A673 (cell line): Measurements from ENCODE around the gene CHRNB4. TPM values are rescaled to one million over a fixed set of nuclear protein-coding genes. Genes with fewer than 3 reads are reported as not detected.

Experiments
- BruUV-seq: library from RNA; stranded (reverse); fragments of 400-500 nt; replicated peaks from 2 replicates; lab custom pipeline; 2021; lab: Mats Ljungman, UMichigan
- CTCF ChIA-PET: fragments of 300-600 bp; sonication (Branson Sonifier 250); formaldehyde crosslinking; loops from one replicate; lab custom pipeline; 2022; ENCODE audit warnings: antibody characterized with exemption; lab: Charles Lee
- POLR2A ChIA-PET: fragments of 300-600 bp; sonication (Branson Sonifier 250); formaldehyde crosslinking; loops from one replicate; lab custom pipeline; 2022; ENCODE audit warnings: antibody characterized with exemption; ENCODE audit not compliant: low non-redundant PET; lab: Charles Lee
- DNase-seq: peaks from one replicate; pipeline ENCODE4 v3.0.0-alpha.2; 2015; ENCODE audit warnings: low spot score
- H3K27ac ChIP-seq: fragments of 200-600 bp; sonication (generic); 2 replicates; pipeline ENCODE4 v1.5.1; 2016; ENCODE audit warnings: mixed run types, low read depth, mild to moderate bottlenecking, mixed read lengths, antibody characterized with exemption, low read length; ENCODE audit not compliant: poor library complexity, severe bottlenecking
- H3K27me3 ChIP-seq: fragments of 200-600 bp; sonication (generic); replicated peaks from 2 replicates; pipeline ENCODE4 v1.6.1; 2017; ENCODE audit warnings: mixed run types, low read depth, mild to moderate bottlenecking, mixed read lengths, antibody characterized with exemption, low read length; ENCODE audit not compliant: insufficient read depth, poor library complexity
- H3K36me3 ChIP-seq: fragments of 200-600 bp; sonication (generic); 2 replicates; pipeline ENCODE4 v1.6.1; 2016; ENCODE audit warnings: mixed run types, mild to moderate bottlenecking, mixed read lengths, antibody characterized with exemption, low read length; ENCODE audit not compliant: insufficient read depth, poor library complexity, severe bottlenecking
- H3K4me1 ChIP-seq: fragments of 200-600 bp; sonication (generic); 2 replicates; pipeline ENCODE4 v1.6.1; 2017; ENCODE audit warnings: mixed run types, mild to moderate bottlenecking, mixed read lengths, antibody characterized with exemption, low read length; ENCODE audit not compliant: insufficient read depth, poor library complexity, severe bottlenecking
- H3K4me3 ChIP-seq: fragments of 200-600 bp; sonication (generic); 2 replicates; pipeline ENCODE4 v1.5.1; 2016; ENCODE audit warnings: low read depth, mixed run types, mild to moderate bottlenecking, mixed read lengths, low read length; ENCODE audit not compliant: poor library complexity, severe bottlenecking
- H3K9me3 ChIP-seq: fragments of 200-600 bp; sonication (generic); 2 replicates; pipeline ENCODE4 v1.6.1; 2016; ENCODE audit warnings: mixed run types, low read depth, mild to moderate bottlenecking, mixed read lengths, antibody characterized with exemption, low read length; ENCODE audit not compliant: poor library complexity, severe bottlenecking
- EZH2 ChIP-seq: fragments of 200-600 bp; sonication (generic); IDR thresholded peaks from 2 replicates; pipeline ENCODE4 v1.6.1; 2017; ENCODE audit warnings: borderline replicate concordance, low read depth, mild to moderate bottlenecking, mixed read lengths, antibody characterized with exemption, low read length; ENCODE audit not compliant: poor library complexity, severe bottlenecking
- intact Hi-C: fragments of 100-400 bp; cut with micrococcal nuclease; formaldehyde crosslinking; loops from one replicate; pipeline ENCODE4 v1.10.0; 2022; ENCODE audit not compliant: unreplicated experiment
- total RNA-seq: library from RNA; stranded (reverse); gene quantifications from 2 replicates; pipeline ENCODE4 v1.2.3, GENCODE V29; 2021
- TF ChIP-seq, protein P1 (sequence below): fragments of 300-800, 200-600 bp; sonication (generic); conservative IDR thresholded peaks from 2 replicates; pipeline ENCODE4 v1.5.1; 2017; ENCODE audit warnings: low read depth, mild to moderate bottlenecking, antibody characterized with exemption, low read length, moderate library complexity, mixed read lengths

The CHRNB4 gene
- total RNA-seq, 1 experiment from 2014 or later, result not detected

DNA sequence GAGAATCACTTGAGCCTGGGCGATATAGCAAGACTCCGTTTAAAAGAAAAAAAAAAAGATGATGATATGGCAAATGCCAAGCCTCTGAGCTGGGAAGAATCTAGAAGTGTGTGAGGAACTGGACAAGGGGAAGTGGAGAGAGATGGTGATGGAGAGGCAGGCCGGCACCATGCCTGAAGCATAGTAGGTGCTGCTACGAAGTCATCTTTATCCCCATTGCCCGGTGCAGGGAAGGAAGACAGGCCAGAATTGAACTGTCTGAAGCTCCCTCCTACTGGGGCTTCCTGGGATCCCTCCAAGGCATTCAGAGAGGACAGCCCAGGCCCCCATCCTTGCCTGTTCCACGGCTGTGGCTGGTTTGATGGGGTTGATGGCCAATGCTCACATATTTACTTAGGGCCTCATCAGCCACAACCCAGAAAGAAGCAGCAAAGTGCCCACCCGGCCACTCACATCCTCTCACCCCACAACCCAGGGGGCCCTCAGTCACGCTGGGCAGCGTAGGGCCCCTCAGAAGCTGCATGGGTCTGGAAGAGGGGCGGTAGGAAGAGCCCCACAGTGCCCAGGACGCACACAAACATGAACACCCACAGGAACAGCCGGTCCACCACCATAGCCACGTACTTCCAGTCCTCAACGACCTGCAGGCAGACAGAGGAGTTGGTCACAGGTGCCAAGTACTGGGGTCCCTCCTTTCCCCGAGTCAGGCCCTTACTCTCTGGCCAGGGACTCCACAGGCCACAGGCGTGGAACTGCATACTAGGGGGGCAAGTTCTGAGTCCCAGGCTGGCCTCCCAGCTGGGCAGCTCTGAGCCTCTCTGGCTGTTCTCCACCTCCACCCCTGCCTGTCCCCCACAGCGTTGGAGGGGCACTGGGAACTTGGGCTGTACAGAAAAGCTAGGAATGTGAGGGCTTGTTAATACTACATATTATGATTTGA lies 16.1 kb downstream of the CHRNB4 start:
- POLR2A ChIA-PET, result no interaction called here
- CTCF ChIA-PET, result no interaction called here
- Histone ChIP-seq H3K4me1 (no peaks in the 10 kb centered on the region), H3K36me3 (no peaks in the 10 kb centered on the region), H3K27ac (no peak overlapping the region), H3K27me3 (peaks cover 97% of the 10 kb centered on the region), H3K9me3 (no peaks in the 10 kb centered on the region), H3K4me3 (no peak overlapping the region)
- intact Hi-C loops, result no loop called here
- DNase-seq, result no peak
- no peak for TF ChIP-seq EZH2
- TF ChIP-seq, protein P1, sequence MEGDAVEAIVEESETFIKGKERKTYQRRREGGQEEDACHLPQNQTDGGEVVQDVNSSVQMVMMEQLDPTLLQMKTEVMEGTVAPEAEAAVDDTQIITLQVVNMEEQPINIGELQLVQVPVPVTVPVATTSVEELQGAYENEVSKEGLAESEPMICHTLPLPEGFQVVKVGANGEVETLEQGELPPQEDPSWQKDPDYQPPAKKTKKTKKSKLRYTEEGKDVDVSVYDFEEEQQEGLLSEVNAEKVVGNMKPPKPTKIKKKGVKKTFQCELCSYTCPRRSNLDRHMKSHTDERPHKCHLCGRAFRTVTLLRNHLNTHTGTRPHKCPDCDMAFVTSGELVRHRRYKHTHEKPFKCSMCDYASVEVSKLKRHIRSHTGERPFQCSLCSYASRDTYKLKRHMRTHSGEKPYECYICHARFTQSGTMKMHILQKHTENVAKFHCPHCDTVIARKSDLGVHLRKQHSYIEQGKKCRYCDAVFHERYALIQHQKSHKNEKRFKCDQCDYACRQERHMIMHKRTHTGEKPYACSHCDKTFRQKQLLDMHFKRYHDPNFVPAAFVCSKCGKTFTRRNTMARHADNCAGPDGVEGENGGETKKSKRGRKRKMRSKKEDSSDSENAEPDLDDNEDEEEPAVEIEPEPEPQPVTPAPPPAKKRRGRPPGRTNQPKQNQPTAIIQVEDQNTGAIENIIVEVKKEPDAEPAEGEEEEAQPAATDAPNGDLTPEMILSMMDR, result no peak
- BruUV-seq, result no TSS peak

- ChIA-PET POLR2A (no interaction called here), CTCF (no interaction called here)
- no peaks in the 10 kb centered on the region for H3K9me3 ChIP-seq
- intact Hi-C loops, result no loop called here
- peaks cover 98% of the 10 kb centered on the region for H3K27me3 ChIP-seq
- no TSS peak for BruUV-seq
- H3K4me3 ChIP-seq, result no peak overlapping the region
- H3K27ac ChIP-seq, result no peak overlapping the region
- no peaks in the 10 kb centered on the region for H3K36me3 ChIP-seq
- TF ChIP-seq, protein P1, result no peak
- no peak for TF ChIP-seq EZH2
- H3K4me1 ChIP-seq, result no peaks in the 10 kb centered on the region
- no peak for DNase-seq
Measured at GRCh38 chr15:78623786-78624497, 17.1 kb downstream of the CHRNB4 start.

GRCh38 chr15:78621810-78622402 lies 19.1 kb downstream of the CHRNB4 start:
- intact Hi-C loops, result no loop called here
- DNase-seq, result no peak
- BruUV-seq, result no TSS peak
- CTCF ChIA-PET, result no interaction called here
- Histone ChIP-seq H3K36me3 (no peaks in the 10 kb centered on the region), H3K4me1 (no peaks in the 10 kb centered on the region), H3K9me3 (no peaks in the 10 kb centered on the region), H3K4me3 (no peak overlapping the region), H3K27ac (no peak overlapping the region), H3K27me3 (peaks cover 83% of the 10 kb centered on the region)
- POLR2A ChIA-PET, result no interaction called here
- TF ChIP-seq EZH2, result no peak
- TF ChIP-seq, protein P1, result no peak
